ENCODE measurements around the gene PIK3CD. TPM values are rescaled to one million over a fixed set of nuclear protein-coding genes. Genes with fewer than 3 reads are reported as not detected.
A peak's percentile ranks its signal among the peaks of the same experiment; 100 is the strongest.

Gene PIK3CD
- total RNA-seq, result 1 to 10 TPM in 3 of 4 donors, under 1 TPM in 1; 0.93 to 2.5 (median 1.7) TPM
- polyA plus RNA-seq, result under 1 TPM; 0.44 to 0.52 (median 0.48) TPM
- long read RNA-seq, donor 1, partial matches to known transcripts, result 0 of 1 reads
- long read RNA-seq, donor 1, other reads (novel, unspliced or antisense), result 1 of 1 reads
- long read RNA-seq, donor 2, partial matches to known transcripts, result 0 of 1 reads
- long read RNA-seq, donor 2, other reads (novel, unspliced or antisense), result 1 of 1 reads

GRCh38 chr1:9651565-9652378 is at the start of gene PIK3CD:
Gene PIK3CD, plus strand, starts transcription at chr1:9651731. Its CDS starts 58,725 bp downstream, at chr1:9710456.
- DNase-seq, result peak; percentile 18 to 60
- Histone ChIP-seq H3K4me3 (peak within 1 kb of the TSS; percentile 67), H3K9me3 (no peaks in the 10 kb centered on the region), H3K4me1 (peaks cover 5% of the 10 kb centered on the region), H3K27me3 (ENCODE audit: insufficient read depth in 3 of 3, low read length in 2 of 3) (peaks cover 0 to 40% (median 15%) of the 10 kb centered on the region in 3 donors), H3K27ac (no peak within 1 kb of the TSS), H3K36me3 (ENCODE audit: insufficient read depth in 1 of 2, low read depth in 1 of 2) (no peaks in the 10 kb centered on the region)
- WGBS, 3 donors, result 0 to 1% (median 1%) methylated on average over 45 to 94 of the region's 94 CpGs
- intact Hi-C loops (cut with DNase I), result no loop called here
- ATAC-seq, result peak; percentile 49 to 77 (median 60)
- no peak for TF ChIP-seq CTCF (IDR thresholded peaks at IDR 0.05)

- 91 to 95% (median 93%) methylated on average over 23 to 26 of the region's 26 CpGs for WGBS, 3 donors
- H3K4me1 ChIP-seq, result peaks cover 5% of the 10 kb centered on the region
- no peaks in the 10 kb centered on the region for H3K9me3 ChIP-seq
- ATAC-seq (no peak), DNase-seq (no peak)
- H3K4me3 ChIP-seq, result no peak overlapping the region
- H3K27me3 ChIP-seq (ENCODE audit: insufficient read depth in 3 of 3, low read length in 2 of 3), result no peaks in the 10 kb centered on the region
- no peak overlapping the region for H3K27ac ChIP-seq
- peaks cover 3 to 76% of the 10 kb centered on the region in 2 donors for H3K36me3 ChIP-seq (ENCODE audit: insufficient read depth in 1 of 2, low read depth in 1 of 2)
- intact Hi-C loops (cut with DNase I), result no loop called here
- no peak for TF ChIP-seq CTCF (IDR thresholded peaks at IDR 0.05)
These were observed 49.4 kb upstream of the PIK3CD start for GRCh38 chr1:9601942-9602793.

GRCh38 chr1:9602794-9603167 is 48.8 kb upstream of the PIK3CD start:
- TF ChIP-seq CTCF (IDR thresholded peaks at IDR 0.05), result no peak
- H3K4me1 ChIP-seq, result peaks cover 5% of the 10 kb centered on the region
- peaks cover 3 to 70% of the 10 kb centered on the region in 2 donors for H3K36me3 ChIP-seq (ENCODE audit: insufficient read depth in 1 of 2, low read depth in 1 of 2)
- 94 to 97% (median 96%) methylated on average over 7 to 9 of the region's 9 CpGs for WGBS, 3 donors
- H3K27ac ChIP-seq, result no peak overlapping the region
- ATAC-seq (no peak), DNase-seq (no peak)
- H3K9me3 ChIP-seq, result no peaks in the 10 kb centered on the region
- no peak overlapping the region for H3K4me3 ChIP-seq
- intact Hi-C loops (cut with DNase I), result no loop called here
- no peaks in the 10 kb centered on the region for H3K27me3 ChIP-seq (ENCODE audit: insufficient read depth in 3 of 3, low read length in 2 of 3)

GRCh38 chr1:9603307-9603706 is 48.2 kb upstream of the PIK3CD start:
- intact Hi-C loops (cut with DNase I), result no loop called here
- 86 to 95% (median 89%) methylated on average over 14 of the region's 14 CpGs for WGBS, 3 donors
- Histone ChIP-seq H3K36me3 (ENCODE audit: insufficient read depth in 1 of 2, low read depth in 1 of 2) (peaks cover 3 to 68% of the 10 kb centered on the region in 2 donors), H3K27ac (no peak overlapping the region), H3K4me3 (no peak overlapping the region), H3K4me1 (peaks cover 5% of the 10 kb centered on the region), H3K9me3 (no peaks in the 10 kb centered on the region), H3K27me3 (ENCODE audit: insufficient read depth in 3 of 3, low read length in 2 of 3) (no peaks in the 10 kb centered on the region)
- ATAC-seq (no peak), DNase-seq (no peak)
- TF ChIP-seq CTCF (IDR thresholded peaks at IDR 0.05), result no peak
